Stimulated activated naive CD4-positive, alpha-beta T cell (primary cell): ENCODE measurements around the gene DOK3.

ENCODE experiments used
- DNase-seq, 6 experiments: peaks; one replicate each; lab custom pipeline; 2025; lab: John Stamatoyannopoulos, UW

The DOK3 gene

DNA sequence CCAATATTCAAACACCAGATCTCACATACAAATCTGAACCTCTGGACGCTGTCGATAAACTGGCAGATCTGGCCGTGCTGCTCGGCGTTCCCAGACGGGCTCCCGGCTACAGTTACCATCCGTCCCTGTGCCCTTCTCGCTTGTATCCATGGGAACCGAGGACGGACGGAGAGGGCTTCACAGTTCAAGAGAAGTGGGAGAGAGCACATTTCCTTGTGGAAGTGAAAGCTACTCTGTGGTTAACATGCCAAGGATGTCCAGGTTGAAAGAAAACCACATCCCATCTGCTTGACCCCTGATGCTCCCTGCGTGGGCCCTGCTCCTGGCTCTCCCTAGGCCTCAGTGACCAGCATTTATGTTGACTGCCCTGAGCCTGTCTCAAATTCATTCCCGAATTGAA, 29.9 kb downstream of the DOK3 start:
- no peak for DNase-seq

DNA sequence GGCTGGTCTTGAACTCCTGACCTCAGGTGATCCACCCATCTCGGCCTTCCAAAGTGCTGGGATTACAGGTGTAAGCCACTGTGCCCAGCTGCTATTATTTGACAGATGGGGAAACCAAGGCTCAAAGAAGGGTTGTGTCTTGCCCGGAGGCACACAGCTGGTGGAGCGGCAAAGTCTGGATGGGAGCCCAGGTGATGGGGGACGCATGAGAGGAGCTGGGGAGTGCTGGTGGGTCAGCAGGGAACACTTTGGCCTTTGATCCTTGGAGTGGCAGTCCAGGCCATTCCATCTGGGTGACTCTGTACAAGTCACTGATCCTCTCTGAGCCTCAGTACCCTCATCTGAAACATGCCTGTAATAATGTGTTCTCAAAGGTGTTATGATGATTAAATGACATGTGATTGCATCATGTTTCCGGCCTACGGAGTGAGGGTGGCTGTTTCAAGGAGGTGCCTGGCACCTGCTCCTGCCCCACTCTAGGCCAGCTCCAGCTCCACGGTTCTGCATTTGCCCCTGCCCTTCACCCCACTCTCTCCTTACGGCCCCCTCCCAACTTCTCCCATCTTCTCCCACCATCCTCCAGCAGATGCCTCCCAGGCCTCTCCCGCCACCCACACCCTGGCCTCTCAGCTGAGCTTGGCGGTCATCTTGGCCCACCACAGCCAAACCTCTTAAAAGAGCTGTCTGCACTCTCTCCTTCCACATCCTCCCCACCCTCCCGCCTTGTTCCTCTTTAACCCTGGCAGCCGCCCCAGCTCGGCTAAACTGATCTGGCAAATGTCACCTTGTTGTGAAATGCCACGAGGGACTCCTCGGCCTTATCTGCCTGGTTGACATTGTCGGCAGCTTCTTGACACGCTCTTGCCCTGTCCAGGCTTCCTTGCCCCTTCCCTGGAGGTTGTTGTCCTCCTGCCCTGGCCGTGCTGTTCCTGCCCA, 30.6 kb downstream of the DOK3 start:
- peak in 2 of 6 experiments; percentile 42 to 43 for DNase-seq

DNA sequence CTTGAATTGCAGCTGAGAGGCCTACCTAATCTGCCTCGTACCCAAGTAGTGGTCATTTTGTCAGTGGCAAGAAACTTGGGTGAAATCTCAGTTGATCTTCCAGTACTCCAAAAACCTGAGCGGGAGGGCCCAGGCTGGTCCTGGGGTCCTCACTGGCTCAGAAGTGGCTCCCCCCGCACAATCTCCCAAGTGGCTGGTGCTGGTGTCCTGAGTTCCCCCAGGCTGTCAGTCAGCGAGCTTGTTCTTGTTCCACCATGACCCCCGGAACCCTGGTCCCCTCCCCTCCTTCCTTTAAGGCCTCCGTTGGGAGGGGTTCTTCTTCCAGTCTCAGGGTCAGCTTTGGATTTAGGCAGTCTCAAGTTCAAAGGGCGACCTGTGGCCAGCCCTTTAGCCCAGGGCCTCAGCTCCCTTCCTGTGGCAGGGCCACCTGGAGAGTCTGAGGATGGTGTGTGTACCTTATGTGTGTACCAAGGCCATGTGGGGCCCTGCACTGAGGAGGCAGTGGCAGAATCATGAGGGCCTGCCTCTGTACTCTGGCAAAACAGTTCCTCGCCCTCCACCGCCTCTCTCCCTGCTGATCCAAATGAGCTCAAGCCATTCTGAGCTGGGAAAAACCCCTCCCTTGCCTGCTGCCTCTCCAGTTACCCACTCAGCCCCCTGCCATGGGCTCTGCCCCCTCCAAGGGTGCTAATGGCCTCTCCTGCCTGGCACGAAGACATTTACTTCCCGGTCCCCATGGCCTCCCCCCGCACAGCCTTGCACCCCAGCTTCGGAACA, 31.7 kb downstream of the DOK3 start:
- DNase-seq: no peak

- DNase-seq: no peak
Measured at GRCh38 chr5:177476531-177477233, 32.9 kb downstream of the DOK3 start.

- no peak for DNase-seq
Measured at GRCh38 chr5:177475563-177476427, 33.8 kb downstream of the DOK3 start.

DNA sequence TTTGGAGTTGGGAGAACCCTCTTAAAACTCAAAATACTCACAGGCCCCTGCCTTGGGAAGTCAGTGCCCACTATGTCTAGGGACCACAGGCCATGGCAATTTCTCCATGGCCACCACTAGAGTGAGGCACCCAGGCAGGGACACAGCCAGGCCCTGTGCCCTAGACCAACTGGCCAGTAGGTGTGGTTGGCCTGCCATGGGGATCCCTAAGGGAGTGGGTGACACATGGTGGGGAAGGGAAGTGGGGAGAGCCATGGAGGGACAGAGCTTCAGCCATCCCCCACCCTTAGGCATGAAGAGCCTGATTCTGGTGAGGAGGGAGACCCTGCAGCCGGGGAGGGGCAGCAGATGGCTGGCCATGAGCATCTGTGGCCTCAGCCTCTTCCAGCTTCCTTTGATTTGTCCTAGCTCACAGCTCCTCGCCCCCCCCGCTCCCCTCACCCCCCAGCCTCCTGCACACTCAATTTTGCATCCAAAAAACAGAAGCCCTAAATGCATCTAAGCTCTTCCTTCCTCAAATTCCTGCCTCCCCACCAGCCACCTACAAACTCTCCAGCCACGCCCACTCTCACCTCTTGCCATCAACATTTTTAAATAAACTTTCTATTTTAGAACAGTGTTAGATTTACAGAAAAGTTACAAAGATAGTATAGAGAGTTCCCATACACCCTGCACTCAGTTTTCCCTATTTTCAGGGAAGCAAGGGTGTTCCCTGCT, 34.6 kb downstream of the DOK3 start:
- no peak for DNase-seq

GRCh38 chr5:177474002-177474476, 35.6 kb downstream of the DOK3 start:
- no peak for DNase-seq

DNA sequence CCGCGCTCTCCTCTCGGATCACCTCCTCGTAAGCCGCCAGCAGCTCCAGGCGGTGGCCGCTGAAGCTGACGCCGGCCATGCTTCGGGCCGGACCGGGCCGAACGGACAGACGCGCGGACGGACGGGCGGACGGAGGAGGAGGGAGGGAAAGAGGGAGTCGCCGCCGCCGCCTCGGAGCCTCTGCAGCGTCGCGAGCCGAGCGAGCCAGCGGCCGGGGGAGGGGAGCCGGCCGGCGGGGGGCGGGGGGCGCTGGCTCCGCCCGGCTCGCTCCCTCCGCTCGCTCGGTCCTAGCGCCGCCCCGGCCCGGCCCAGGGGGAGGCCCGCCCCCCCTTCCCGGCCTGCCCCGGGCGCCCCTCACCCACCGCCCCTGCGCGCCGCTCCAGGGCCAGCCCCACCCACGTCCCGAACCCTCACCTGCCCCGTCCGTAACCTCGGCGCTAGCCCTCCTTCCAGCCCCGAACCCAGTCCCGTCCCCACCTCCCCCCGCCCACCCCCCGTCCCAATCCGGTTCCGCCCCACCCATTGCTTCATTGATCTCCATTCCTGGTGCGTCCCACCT, 36.1 kb downstream of the DOK3 start, which contains the start of gene DBN1:
TSS of gene DBN1 (minus strand) at position 192 of the 559 bp plus-strand sequence. CDS start at position 79, 113 bp downstream.
- peak in 1 of 6 experiments; percentile 19 for DNase-seq

- DNase-seq: peak in 3 of 6 experiments; percentile 19 to 40 (median 36)
Measured at GRCh38 chr5:177472460-177473442, 36.9 kb downstream of the DOK3 start.

- no peak for DNase-seq
Measured at GRCh38 chr5:177471610-177472356, 37.8 kb downstream of the DOK3 start.

GRCh38 chr5:177470759-177471536, 38.7 kb downstream of the DOK3 start:
- no peak for DNase-seq

DNA sequence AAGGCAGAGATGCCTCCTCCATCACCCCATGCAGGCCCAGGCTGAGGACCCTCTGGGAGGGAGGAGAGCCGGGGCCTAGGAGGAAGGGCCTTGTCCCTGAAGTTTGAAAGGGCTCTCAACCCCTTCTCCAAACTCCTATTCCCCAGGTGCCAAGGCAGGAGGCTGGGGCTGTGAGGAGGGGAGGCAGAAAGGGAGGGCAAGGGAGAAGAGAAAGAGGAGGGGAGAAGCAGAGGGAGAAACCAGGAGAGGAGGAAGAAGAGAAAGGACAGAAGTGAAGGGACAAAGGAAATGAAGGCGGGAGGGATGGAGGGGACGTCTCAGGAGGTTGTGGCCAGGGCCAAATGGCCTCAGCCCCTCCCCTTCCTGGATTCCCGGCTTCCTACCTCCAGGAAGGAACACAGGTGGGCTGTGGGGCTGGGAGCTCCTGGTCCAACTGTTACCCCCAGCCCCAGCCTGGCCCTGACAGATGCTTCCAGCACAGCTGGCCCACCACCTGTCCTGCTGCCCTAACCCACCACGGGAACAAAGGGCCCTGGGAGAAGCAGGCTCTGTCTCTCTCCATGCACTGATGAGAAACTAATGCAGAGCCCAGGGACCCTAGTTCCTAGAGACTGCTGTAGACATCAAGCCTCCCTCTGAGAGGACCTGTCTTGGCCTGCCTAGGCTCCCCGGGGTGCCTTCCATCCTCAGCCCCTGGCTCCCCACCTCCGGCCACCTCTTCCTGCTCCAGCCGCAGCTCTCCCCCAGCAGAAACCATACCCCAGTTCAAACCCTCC, 39.7 kb downstream of the DOK3 start:
- DNase-seq: no peak

- no peak for DNase-seq
Measured at GRCh38 chr5:177468685-177469628, 40.7 kb downstream of the DOK3 start.

DNA sequence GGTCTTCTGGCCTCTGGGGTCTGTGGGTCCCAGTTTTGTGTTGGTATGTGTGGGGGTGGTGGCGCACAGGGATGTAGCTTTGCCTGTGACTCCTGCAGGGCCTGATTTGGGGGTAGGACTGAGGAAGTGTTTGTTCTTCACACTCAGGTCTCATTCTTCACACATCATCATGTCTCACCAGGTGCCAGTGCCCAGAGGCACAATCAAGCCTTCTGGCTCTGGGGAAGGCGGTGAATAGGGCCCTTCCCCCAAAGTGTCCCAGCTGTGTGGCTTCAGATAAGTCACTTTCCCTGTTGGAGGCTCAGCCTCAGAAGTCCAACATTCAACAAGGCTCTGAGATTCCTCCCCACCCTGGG, 41.3 kb downstream of the DOK3 start:
- no peak for DNase-seq

DNA sequence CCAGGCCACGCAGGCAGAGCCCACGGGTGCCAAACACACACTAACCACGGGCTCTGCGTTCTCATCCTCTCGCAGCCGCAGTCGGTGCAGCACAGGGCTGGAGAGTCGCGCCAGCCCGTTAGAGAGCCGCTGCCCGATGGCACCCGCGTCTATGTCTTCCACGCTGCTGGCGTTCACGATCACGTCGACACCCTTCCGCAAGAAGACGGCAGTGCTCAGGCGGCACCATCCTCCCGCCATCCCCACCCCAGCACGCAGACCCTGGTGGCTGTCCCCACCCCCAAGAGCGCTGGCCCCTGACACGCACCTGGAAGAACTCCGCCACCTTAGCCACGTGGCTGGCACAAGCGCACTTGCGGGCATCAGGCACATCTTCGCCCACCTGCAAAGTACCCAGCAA, 42.2 kb downstream of the DOK3 start:
- DNase-seq: no peak
